GM19468 (cell line): ENCODE results near the gene AVL9.

Experiments used
- ATAC-seq: cut with Tn5 transposase; IDR thresholded peaks from one replicate; pipeline ENCODE4 v1.9.1; 2021; ENCODE audit warnings: mild to moderate bottlenecking, moderate library complexity, moderate number of reproducible peaks; ENCODE audit not compliant: unreplicated experiment; ENCODE audit errors: extremely low read depth

AVL9 gene

DNA sequence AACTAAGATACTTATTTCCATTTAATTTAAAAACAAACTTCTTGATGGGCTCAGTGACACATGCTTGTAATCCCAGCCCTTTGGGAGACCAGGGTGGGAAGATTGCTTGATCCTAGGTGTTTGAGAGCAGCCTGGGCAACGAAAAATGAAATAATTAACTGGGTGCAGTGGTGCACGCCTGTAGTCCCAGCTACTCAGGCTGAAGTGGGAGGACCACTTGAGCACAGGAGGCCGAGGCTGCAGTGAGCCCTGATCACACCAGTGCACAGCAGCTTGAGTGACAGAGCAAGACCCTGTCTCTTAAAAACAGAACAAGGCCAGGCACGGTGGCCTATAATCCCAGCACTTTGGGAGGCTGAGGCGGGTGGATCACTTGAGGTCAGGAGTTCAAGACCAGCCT, 37.4 kb downstream of the AVL9 start:
- no peak for ATAC-seq

DNA sequence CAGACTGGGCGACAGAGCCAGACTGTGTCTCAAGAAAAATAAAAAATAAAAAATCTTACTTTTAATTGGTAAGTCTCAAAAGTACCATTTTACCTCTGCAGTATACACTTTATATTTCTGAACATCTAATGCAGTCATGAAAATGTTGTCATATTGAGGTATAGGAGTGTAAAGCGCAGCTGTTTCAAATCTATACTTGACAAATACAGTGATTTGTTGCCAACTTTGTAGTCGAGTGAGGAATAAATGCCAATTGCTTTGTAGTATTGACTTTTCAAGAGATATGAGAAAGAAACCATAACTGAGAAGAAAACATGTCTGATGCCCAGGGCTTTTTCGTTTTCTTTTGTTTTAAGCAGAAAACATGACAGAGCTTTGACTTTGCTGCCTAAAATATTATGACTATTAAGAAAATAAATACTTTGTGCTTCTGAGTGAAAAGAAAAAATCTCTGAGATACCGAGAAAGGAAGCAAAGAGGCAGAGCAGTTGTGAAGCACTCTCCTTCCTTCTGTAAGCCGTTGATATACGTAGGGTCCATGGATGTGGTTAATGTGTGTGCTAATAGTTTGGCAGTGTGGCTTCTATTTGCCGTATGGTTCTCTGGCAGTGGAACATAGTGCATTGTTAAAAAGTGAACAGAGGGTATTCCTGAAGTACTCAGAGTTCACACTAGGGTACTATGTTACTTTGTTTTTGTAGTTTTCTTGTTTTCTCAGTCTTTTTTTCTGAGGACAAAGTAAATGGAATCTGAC, 38.2 kb downstream of the AVL9 start:
- ATAC-seq: no peak

DNA sequence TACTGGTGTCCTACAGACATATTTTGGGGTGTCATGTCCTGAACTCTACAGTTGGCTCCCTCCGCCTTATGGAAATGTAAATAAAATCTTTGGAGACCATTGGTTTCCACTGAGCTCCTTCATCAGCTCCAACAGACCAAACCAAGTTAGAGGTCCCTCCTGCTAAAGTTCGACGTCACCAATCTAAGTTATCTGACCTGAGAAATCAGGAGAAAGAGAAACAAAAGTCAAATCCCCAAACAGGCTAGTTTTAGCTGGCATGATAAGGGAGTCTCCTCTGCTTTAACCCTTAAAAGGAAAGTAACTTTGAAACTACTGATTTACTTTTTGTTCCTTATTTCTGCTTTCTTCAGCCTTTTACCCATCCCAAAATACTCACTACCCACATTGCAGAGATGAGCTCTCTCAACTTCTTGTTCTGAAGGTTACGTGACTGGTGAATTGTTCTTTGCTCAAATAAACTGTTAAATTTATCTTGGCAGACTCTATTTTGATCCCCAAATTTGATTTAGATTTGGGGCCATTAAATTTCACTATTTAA, 39.9 kb downstream of the AVL9 start:
- ATAC-seq: no peak

DNA sequence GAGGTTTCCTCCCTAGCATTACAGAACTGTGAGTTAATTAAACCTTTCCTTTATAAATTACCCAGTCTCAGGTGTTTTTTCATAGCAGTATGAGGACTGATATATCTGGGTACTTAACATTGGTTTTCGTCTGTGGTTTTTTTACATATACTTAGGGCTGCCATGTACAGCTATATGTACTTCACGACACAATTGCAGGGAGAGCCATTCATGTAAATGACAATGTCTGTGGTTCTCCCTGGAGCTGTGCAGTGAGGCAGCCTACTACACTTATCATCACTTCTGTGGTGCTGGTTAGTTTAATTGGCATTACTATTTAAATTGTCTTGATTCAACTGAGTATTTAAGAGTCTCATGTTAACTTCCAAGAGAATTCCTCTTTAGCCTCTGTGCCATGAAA, 40.7 kb downstream of the AVL9 start:
- no peak for ATAC-seq

DNA sequence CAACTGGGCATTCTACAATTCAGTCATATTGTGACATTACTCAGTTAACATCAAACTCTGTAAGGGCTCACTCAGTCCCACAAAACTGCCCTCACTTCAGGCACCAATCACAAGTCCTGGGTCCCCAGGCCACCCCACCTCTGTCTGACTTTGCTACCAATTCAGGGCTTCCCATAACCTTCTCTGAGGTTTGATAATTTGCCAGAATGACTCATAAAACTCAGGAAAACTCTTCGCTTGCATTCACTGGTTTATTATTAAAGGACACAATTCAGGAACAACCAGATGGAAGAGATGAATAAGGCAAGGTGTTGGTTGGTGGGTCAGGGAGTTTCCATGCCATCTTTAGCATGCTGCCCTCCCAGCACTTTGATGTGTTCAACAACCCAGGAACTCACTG, 41.3 kb downstream of the AVL9 start:
- no peak for ATAC-seq

GRCh38 chr7:32537760-32538159, 42.5 kb downstream of the AVL9 start:
- no peak for ATAC-seq

GRCh38 chr7:32539366-32539765, 44.1 kb downstream of the AVL9 start:
- no peak for ATAC-seq

DNA sequence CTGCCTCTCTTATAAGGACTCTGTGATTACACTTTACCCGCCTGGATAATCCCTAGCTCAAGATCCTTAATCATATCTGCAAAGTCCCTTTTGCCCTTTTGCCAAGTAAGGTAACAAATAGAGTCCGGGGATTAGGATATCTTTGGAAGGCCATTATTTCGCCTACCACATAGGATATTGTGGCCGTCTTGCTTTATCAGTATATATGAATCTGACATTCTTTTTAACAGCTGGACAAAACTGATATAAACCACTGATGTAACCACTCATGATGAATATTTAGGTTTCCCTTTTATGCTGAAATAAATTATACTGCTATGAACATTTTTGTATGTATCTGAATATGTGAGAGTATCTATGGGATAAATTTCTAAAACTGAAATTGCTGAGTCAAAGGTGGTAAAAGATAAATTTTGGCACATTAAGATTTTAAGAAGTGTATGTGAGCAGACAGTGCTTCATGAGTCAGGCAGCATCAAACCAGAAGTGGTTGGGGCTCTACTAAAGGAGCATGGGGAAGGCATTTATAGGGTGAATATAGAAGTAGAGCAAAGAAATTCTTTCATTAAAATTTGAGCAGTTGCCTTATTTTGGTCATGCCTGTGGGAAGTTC, 44.7 kb downstream of the AVL9 start:
- ATAC-seq: no peak

GRCh38 chr7:32542595-32542994, 47.3 kb downstream of the AVL9 start:
- no peak for ATAC-seq

DNA sequence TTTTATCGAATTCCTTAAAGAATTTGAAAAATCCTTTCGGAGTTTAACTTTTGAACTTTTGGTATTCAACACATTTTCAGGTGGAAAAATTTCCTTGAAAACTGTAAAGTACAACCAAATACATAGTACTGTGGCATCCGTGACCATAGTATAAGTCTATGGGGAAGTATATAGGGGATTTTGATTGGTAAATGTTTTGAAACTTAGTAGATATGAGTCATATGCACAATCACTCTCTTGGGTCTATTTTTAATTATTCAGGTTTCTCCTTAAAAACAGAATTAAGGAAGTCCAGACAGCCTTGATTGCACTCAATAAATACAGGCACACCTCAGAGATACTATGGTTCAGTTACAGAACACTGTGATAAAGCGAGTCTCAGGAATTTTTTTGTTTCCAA, 64.2 kb downstream of the AVL9 start:
- no peak for ATAC-seq

DNA sequence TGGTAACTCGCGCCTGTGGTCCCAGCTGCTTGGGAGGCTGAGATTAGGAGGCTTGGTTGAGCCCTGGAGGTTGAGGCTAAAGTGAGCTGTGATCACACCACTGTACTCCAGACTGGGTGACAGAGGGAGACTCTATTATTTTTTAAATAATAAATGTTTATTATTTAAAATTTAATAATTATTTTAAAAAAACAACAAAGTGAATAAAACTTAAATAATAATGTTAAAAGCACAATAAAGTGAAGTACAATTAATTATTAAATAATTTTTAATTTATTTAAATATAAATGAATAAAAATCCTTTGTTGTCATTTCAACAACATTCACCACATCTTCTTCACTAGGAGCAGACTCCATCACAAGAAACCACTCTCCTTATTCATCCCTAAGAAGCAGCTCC, 64.8 kb downstream of the AVL9 start:
- ATAC-seq: no peak

- ATAC-seq: no peak
Measured at GRCh38 chr7:32561613-32562012, 66.3 kb downstream of the AVL9 start.

DNA sequence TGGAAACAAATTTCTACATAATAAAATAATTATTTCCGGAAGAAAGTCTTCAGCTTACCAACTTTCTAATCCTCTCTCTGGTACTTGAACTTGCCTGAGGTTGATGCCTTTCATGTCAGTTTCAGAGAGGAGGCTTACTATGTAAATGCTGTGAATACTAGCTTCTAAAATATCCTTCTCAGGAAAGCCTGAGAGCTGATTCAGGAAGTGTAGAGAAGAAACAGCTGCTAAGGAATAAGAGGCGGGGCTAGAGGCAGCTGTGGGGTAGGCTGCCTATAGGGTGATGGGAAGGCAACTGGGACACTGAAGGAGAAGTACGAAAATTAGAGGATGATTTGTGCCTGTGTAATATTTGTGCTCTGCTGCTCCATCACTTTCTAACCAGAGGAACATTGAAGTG, 69.3 kb downstream of the AVL9 start:
- no peak for ATAC-seq

DNA sequence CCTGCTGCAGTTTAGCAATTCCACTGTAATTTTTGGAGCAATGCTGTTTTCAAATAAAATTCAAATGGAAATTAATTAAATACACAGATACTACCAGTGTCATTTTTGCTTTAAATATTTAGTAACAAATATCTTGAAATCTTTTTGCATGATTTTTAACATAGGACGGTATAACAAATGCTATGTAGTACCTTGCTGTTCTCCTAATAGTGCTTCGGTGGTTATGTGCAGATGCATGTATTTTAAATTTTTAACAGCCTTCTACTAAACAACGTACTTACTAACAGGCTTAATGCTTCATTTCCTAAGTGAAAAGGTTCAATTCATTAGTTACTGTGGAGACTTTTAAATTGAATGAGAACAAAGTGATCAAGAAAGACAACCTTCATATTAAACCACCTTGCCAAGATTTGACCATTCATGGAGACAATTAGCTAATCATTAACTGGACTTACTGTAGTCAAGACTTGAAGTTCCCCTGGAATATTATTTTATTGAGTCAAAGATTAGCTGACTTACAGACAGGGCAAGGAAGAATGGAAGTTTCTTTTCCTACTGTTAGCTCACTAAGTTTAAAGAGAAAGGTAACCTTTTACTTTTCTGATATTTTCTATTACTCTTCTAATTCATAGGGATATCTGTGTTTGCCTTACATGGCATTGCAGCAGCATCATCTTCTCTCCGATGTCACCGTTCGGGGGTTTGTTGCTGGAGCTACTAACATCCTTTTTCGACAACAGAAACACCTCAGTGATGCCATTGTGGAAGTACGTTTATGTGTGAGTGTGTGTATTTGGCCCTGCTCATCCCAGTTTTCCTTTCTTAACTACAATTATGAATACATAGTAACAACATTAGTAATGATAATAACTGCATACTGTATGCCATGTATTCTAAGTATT, 74.3 kb downstream of the AVL9 start:
- no peak for ATAC-seq

DNA sequence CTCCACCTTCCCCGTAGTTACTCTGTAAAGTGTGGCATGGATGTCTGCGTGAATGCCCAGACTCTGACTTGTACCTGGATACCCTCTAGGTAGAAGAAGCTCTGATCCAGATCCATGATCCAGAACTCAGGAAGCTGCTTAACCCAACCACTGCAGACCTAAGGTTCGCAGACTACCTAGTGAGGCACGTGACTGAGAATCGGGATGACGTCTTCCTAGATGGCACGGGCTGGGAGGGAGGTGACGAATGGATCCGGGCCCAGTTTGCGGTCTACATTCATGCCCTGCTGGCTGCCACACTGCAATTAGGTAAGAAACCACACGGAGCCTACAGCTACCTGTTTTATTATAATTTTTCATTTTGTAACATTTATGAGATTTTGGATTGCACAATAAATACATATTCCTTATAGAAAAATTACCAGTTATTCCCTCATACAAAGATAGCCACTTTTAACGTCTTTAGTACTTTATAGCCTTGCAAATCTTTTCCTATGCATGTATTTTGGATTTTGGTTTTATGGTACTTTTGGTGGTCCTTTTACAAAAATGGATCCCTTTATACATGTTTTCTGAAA, 77.9 kb downstream of the AVL9 start:
- ATAC-seq: no peak

DNA sequence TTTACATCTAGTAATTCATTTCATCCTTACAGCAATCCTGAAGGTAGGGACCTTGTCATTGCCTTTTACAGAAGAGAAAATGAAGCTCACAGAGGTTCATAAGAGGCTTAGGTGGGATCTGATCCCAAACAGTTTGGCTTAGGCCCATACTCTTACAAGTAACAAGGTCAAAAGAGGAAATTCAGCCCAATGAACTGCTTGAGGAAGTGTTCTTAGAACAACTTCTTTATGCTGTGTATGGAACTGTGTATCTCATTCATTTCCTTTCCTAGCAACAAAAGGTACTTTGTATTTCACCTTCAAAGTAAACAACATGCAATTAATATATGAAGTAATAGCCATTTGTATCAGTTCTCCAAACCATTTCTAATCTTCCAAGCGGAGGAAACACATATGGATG, 79.3 kb downstream of the AVL9 start:
- no peak for ATAC-seq

GRCh38 chr7:32577421-32577820, 82.1 kb downstream of the AVL9 start:
- ATAC-seq: no peak

- ATAC-seq: no peak
Measured at GRCh38 chr7:32579776-32580175, 84.5 kb downstream of the AVL9 start.

- no peak for ATAC-seq
Measured at GRCh38 chr7:32580646-32581045, 85.4 kb downstream of the AVL9 start.

DNA sequence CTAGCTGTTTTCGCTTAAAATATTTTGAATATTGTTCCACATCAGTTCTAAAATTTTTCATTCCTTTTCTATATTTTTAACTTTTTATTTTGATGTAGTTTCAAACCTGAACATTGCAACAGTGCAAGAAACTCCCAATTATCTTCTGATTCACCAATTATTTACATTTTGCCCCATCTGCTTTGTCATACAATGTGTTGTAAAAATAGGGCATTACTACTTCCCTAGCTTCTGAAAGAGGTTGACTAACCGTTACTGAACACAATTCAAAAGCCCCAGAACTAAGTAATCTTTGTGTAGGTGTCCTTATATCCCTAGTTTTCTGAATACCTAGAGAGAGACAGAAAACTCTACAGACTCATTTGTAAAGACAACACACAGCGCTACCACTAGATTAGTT, 86.7 kb downstream of the AVL9 start:
- no peak for ATAC-seq

GRCh38 chr7:32583791-32584190, 88.5 kb downstream of the AVL9 start:
- ATAC-seq: no peak
